AG04450 (cell line): Measurements from ENCODE around the gene BUB3. TPM values are rescaled to one million over a fixed set of nuclear protein-coding genes. Genes with fewer than 3 reads are reported as not detected.

Source experiments
- CTCF ChIA-PET: fragments of 300-600, 350-600 bp; formaldehyde crosslinking; extraction: SDS; loops from one replicate; lab custom pipeline; 2022; ENCODE audit warnings: antibody characterized with exemption, inconsistent platforms; lab: Charles Lee
- POLR2A ChIA-PET: fragments of 350-600 bp; formaldehyde crosslinking; extraction: SDS; loops from one replicate; lab custom pipeline; 2021; ENCODE audit warnings: antibody characterized with exemption, inconsistent platforms; lab: Yijun Ruan, JAX
- DNase-seq: peaks from one replicate; pipeline ENCODE4 v3.0.0-alpha.2; 2011; ENCODE audit warnings: low read depth, low spot score
- H3K27ac ChIP-seq: one replicate; pipeline ENCODE4 v1.5.1; 2012; ENCODE audit warnings: low read depth, low read length, control low read depth
- H3K27me3 ChIP-seq: one replicate; pipeline ENCODE4 v1.6.0; 2012; ENCODE audit warnings: low read length; ENCODE audit not compliant: control insufficient read depth, insufficient read depth
- H3K4me3 ChIP-seq: 2 replicates; pipeline ENCODE4 v1.5.1; 2011; ENCODE audit warnings: mild to moderate bottlenecking, low read depth, low read length, control low read depth
- H3K9me3 ChIP-seq: 2 replicates; pipeline ENCODE4 v1.5.1; 2012; ENCODE audit warnings: low read length; ENCODE audit not compliant: control insufficient read depth, insufficient read depth
- polyA plus RNA-seq: library from polyadenylated mRNA; depleted of rRNA; stranded (reverse); fragments of >200 nt; gene quantifications from 2 replicates; pipeline ENCODE4 v1.2.3, GENCODE V29; 2011
- TF ChIP-seq, protein P1 (sequence below): IDR thresholded peaks from 2 replicates; pipeline ENCODE4 v1.5.1; 2011; ENCODE audit warnings: low read depth, low read length, control low read depth, inconsistent platforms

BUB3 gene
- polyA plus RNA-seq, 1 experiment = 135 TPM

DNA sequence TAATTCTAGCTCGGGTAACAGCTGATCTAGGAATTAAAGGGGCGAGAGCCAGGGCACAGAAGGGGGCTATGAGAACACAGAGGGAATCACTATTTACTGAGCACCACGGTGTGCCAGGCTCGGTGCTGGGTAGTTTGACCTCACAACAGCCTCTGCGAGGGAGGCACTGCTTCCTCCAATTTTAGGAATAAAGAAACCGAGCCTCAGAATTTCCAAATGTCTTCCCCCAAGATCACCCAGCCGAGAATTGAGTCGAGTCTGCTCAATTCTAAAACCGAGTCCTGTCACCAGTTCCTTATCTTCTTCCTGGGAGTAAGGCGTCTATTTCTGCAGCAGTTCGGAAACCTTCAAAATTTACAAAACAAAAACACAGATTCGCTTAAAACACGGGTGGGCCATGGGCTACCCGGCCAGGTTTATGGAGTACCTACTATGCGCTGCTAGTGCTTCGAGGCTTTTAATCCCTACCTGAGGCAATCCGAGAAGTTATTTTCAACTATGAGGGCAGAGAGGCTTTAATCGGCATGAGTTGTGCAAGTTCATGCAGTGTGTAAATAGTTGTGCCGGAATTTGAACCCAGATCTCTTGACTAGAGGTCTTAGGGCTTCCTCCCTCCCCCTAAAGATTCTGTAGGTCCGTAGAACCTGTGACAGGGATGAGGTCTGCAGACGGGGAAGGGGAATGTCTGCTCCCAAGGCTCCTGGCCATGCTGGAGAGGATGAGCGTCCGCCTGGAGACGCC lies 7.1 kb upstream of the BUB3 start:
- H3K9me3 ChIP-seq = peaks cover 10% of the 10 kb centered on the region; the same call in 1 of the 2 replicates
- peaks cover 97% of the 10 kb centered on the region for H3K27me3 ChIP-seq
- no peak overlapping the region for H3K4me3 ChIP-seq
- POLR2A ChIA-PET = no interaction called here
- TF ChIP-seq, protein P1, sequence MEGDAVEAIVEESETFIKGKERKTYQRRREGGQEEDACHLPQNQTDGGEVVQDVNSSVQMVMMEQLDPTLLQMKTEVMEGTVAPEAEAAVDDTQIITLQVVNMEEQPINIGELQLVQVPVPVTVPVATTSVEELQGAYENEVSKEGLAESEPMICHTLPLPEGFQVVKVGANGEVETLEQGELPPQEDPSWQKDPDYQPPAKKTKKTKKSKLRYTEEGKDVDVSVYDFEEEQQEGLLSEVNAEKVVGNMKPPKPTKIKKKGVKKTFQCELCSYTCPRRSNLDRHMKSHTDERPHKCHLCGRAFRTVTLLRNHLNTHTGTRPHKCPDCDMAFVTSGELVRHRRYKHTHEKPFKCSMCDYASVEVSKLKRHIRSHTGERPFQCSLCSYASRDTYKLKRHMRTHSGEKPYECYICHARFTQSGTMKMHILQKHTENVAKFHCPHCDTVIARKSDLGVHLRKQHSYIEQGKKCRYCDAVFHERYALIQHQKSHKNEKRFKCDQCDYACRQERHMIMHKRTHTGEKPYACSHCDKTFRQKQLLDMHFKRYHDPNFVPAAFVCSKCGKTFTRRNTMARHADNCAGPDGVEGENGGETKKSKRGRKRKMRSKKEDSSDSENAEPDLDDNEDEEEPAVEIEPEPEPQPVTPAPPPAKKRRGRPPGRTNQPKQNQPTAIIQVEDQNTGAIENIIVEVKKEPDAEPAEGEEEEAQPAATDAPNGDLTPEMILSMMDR = no peak
- CTCF ChIA-PET = no interaction called here
- no peak overlapping the region for H3K27ac ChIP-seq
- no peak for DNase-seq

DNA sequence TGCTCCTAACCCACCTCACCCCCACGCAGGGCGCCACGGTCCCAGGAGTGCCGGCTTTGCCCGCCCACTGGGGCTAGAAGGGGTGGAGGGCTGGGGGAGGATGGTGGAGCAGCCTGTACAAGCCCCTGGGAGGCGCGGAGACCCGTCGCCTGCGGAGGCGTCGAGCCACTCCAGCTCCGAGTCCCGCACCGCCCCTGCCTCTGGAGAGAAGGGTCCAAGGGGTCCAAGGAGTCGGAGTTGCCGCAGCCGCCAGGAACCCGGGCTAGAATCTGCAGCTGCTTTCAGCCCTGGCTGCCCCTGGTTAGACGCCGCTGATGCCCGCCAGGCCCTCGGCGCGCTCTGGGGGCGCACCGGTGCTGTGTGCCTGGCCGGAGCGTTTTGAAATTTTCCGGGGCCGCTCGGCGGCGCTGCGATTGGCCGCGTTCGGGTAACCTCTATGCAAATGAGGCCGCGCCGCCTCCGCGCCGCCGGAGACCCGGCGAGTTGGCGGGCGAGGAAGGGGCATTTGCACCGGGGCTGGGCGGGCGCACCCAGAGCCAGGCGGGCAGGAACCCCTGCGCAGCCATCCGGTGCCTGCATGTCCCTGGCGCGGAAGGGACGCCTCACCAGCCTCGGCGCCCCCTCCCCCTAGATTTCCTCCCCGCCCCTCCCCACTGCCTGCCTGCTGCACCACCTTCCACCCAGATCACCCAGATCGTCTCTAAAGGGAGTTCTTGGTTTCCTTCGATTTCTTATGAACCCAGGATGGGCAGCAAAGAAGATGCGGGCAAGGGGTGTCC lies 6.4 kb upstream of the BUB3 start, which contains the start of gene HMX2:
TSS of gene HMX2 (plus strand) at position 502 of the 779 bp plus-strand sequence. CDS start at position 745, 243 bp downstream.
- TF ChIP-seq, protein P1 = no peak
- Histone ChIP-seq H3K4me3 (no peak within 1 kb of the TSS), H3K9me3 (peaks cover 9% of the 10 kb centered on the region; the same call in 1 of the 2 replicates), H3K27ac (no peak within 1 kb of the TSS), H3K27me3 (peaks cover 95% of the 10 kb centered on the region)
- DNase-seq = no peak
- ChIA-PET CTCF (no interaction called here), POLR2A (no interaction called here)

DNA sequence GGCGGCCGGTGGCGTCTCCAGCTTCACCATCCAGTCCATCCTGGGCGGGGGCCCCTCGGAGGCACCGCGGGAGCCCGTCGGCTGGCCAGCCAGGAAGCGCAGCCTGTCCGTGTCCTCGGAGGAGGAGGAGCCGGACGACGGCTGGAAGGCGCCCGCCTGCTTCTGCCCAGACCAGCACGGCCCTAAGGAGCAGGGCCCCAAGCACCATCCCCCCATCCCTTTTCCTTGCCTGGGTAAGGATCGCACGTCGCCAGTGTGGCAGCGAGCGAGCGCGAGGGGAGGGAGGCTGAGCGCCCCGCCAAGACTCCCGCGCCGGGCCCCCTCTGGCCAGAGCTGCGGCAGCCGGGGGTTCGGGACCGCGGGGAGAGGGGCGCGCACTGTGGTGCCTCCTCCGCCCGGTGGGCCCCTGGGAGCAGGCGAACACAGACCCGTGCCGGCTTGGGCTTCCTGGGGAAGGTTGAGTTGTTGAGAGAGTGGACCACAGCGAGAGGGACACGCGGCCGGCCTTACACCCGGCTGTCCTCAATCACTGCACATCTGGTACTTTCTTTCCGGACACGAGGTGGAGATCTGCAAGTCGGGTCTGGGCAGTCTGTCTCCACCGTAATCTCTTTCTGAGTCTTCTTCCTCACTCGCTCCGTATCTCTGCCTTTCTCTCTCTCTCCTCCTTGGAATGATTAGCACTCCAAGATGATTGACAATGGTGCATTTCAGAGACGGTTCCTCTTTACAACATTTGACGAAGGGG lies 5.6 kb upstream of the BUB3 start:
- H3K27ac ChIP-seq = no peak overlapping the region
- CTCF ChIA-PET = interaction anchor here (2.0 kb wide), 1 partner anchor 15 kb away, joined by 6 read pairs; no protein-coding TSS in a partner anchor
- DNase-seq = no peak
- TF ChIP-seq, protein P1 = no peak
- H3K4me3 ChIP-seq = no peak overlapping the region
- peaks cover 6% of the 10 kb centered on the region; the same call in 1 of the 2 replicates for H3K9me3 ChIP-seq
- POLR2A ChIA-PET = interaction anchor here (0.6 kb wide), 1 partner anchor 774 kb away, joined by 3 read pairs; no protein-coding TSS in a partner anchor
- peaks cover 89% of the 10 kb centered on the region for H3K27me3 ChIP-seq

DNA sequence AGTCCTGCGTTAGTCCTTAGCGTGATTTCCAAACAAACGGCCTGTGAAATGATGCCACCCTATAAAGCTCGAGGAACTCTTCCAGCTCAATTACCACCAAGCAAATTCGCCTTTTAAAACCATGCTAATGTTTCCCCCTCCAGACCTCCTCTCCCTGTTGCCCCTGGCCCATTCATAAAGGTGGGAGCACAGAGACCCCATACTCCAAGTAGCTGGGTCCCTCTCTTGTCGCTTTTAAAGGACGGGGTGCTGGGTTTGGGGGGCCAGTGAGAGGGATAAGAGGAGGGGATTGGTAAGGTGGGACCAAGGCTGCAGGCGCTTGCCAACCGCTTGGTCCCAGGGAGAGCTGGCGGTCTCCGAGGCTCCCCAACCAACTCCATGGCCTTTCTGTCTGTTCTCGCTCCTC lies 5.0 kb upstream of the BUB3 start:
- Histone ChIP-seq H3K4me3 (no peak overlapping the region), H3K9me3 (peaks cover 6% of the 10 kb centered on the region; the same call in 1 of the 2 replicates), H3K27me3 (peaks cover 84% of the 10 kb centered on the region), H3K27ac (no peak overlapping the region)
- TF ChIP-seq, protein P1 = no peak
- ChIA-PET CTCF (interaction anchor here (1.1 to 2.0 kb wide), 2 partner anchors 16 to 168 kb away, joined by 3 to 6 read pairs; no protein-coding TSS in a partner anchor), POLR2A (interaction anchor here (0.6 kb wide), 1 partner anchor 775 kb away, joined by 3 read pairs; no protein-coding TSS in a partner anchor)
- no peak for DNase-seq
